ENCODE data around the gene UTP4.

GRCh38 chr16:69083306-69083941 is 49.0 kb upstream of the UTP4 start:
- TF ChIP-seq, protein P1, sequence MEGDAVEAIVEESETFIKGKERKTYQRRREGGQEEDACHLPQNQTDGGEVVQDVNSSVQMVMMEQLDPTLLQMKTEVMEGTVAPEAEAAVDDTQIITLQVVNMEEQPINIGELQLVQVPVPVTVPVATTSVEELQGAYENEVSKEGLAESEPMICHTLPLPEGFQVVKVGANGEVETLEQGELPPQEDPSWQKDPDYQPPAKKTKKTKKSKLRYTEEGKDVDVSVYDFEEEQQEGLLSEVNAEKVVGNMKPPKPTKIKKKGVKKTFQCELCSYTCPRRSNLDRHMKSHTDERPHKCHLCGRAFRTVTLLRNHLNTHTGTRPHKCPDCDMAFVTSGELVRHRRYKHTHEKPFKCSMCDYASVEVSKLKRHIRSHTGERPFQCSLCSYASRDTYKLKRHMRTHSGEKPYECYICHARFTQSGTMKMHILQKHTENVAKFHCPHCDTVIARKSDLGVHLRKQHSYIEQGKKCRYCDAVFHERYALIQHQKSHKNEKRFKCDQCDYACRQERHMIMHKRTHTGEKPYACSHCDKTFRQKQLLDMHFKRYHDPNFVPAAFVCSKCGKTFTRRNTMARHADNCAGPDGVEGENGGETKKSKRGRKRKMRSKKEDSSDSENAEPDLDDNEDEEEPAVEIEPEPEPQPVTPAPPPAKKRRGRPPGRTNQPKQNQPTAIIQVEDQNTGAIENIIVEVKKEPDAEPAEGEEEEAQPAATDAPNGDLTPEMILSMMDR (IDR thresholded peaks at IDR 0.05), result no peak
- TF ChIP-seq EP300 (IDR thresholded peaks at IDR 0.05), result no peak
- TF ChIP-seq POLR2A (IDR thresholded peaks at IDR 0.05), result no peak

All from suprapubic skin (tissue), 3 donors.